Fibroblast of lung (primary cell): ENCODE measurements around the gene EEF1A2. TPM values are rescaled to one million over a fixed set of nuclear protein-coding genes. Genes with fewer than 3 reads are reported as not detected.

Source experiments
- DNase-seq, 2 donors: peaks; one replicate each; pipeline versions ENCODE4 v3.0.0 to v3.0.0-alpha.2; 2010; ENCODE audit warnings: low read depth in 2 of 2
- H2AFZ ChIP-seq: 2 replicates; pipeline ENCODE4 v1.5.1; 2012; ENCODE audit warnings: low read length, control low read depth, inconsistent platforms
- H3K27ac ChIP-seq: 2 replicates; pipeline ENCODE4 v1.5.1; 2011; ENCODE audit warnings: low read length, control low read depth; ENCODE audit not compliant: insufficient read depth
- H3K27me3 ChIP-seq: 2 replicates; pipeline ENCODE4 v1.5.1; 2011; ENCODE audit warnings: mild to moderate bottlenecking, low read length; ENCODE audit not compliant: control insufficient read depth, insufficient read depth
- H3K36me3 ChIP-seq: 2 replicates; pipeline ENCODE4 v1.5.1; 2011; ENCODE audit warnings: low read length; ENCODE audit not compliant: control insufficient read depth, insufficient read depth
- H3K4me1 ChIP-seq: 2 replicates; pipeline ENCODE4 v1.5.1; 2011; ENCODE audit warnings: low read length; ENCODE audit not compliant: control insufficient read depth, insufficient read depth; ENCODE audit errors: extremely low read depth
- H3K4me2 ChIP-seq: 2 replicates; pipeline ENCODE4 v1.5.1; 2011; ENCODE audit warnings: low read length, control low read depth; ENCODE audit not compliant: insufficient read depth; ENCODE audit errors: extremely low read depth
- H3K4me3 ChIP-seq, 4 experiments: fragments of 200-600 bp in 1 of 4; sonication (generic) in 1 of 4; replicated peaks in 1 of 4; 2 replicates each; pipeline ENCODE4 v1.5.1; 2011 to 2016; ENCODE audit warnings: low read length in 4 of 4, low read depth in 3 of 4, mild to moderate bottlenecking in 3 of 4, control low read depth in 2 of 4, inconsistent platforms in 1 of 4, mixed read lengths in 1 of 4; ENCODE audit not compliant: insufficient read depth in 1 of 4; ENCODE audit errors: control extremely low read depth in 1 of 4
- H3K79me2 ChIP-seq: 2 replicates; pipeline ENCODE4 v1.5.1; 2012; ENCODE audit warnings: mild to moderate bottlenecking, low read length, inconsistent platforms; ENCODE audit not compliant: control insufficient read depth, insufficient read depth
- H3K9ac ChIP-seq: 2 replicates; pipeline ENCODE4 v1.5.1; 2011; ENCODE audit warnings: mild to moderate bottlenecking, low read length, control low read depth; ENCODE audit not compliant: insufficient read depth
- H3K9me3 ChIP-seq: 2 replicates; pipeline ENCODE4 v1.5.1; 2012; ENCODE audit warnings: low read depth, low read length; ENCODE audit not compliant: control insufficient read depth, insufficient read depth
- H4K20me1 ChIP-seq: 2 replicates; pipeline ENCODE4 v1.5.1; 2011; ENCODE audit warnings: low read length; ENCODE audit not compliant: control insufficient read depth, insufficient read depth; ENCODE audit errors: extremely low read depth
- CTCF ChIP-seq, 2 donors: IDR thresholded peaks in 1 of 2; conservative IDR thresholded peaks in 1 of 2; 1 replicate in 1 of 2; 2 replicates in 1 of 2; pipeline ENCODE4 v1.5.1; 2011 to 2012; ENCODE audit warnings: low read length in 2 of 2, control low read depth in 1 of 2, inconsistent platforms in 1 of 2, low read depth in 1 of 2, mild to moderate bottlenecking in 1 of 2
- EZH2 ChIP-seq: IDR thresholded peaks from 2 replicates; pipeline ENCODE4 v1.5.1; 2012; ENCODE audit warnings: low read length, control low read depth, mild to moderate bottlenecking; ENCODE audit errors: missing control alignments
- polyA plus RNA-seq, 2 donors: library from polyadenylated mRNA; depleted of rRNA in 1 of 2; stranded (reverse) in 1 of 2; unstranded in 1 of 2; fragments of >200 nt; gene quantifications; 2 replicates each; pipeline ENCODE4 v1.2.1, GENCODE V29; 2011 to 2012; ENCODE audit warnings: missing spikeins in 1 of 2
- total RNA-seq: library from RNA; depleted of rRNA; stranded (reverse); fragments of >200 nt; gene quantifications from 2 replicates; pipeline ENCODE4 v1.2.1, GENCODE V29; 2014

EEF1A2 gene
- total and polyA plus RNA-seq, 2 donors (not counting 1 experiment from before 2014, with no cell fraction given): 0.16 to 1.7 TPM

- Histone ChIP-seq H3K36me3 (no peaks in the 10 kb centered on the region), H2AFZ (no peak overlapping the region), H3K4me3 (no peak overlapping the region), H3K9ac (no peak overlapping the region), H4K20me1 (no peaks in the 10 kb centered on the region), H3K27ac (no peak overlapping the region), H3K79me2 (no peaks in the 10 kb centered on the region), H3K27me3 (peaks cover 7% of the 10 kb centered on the region), H3K4me2 (no peak overlapping the region), H3K4me1 (no peaks in the 10 kb centered on the region), H3K9me3 (no peaks in the 10 kb centered on the region)
- no peak for DNase-seq
- no peak for TF ChIP-seq CTCF (conservative IDR thresholded peaks at IDR 0.05 in 1 of 2, IDR thresholded peaks at IDR 0.05 in 1 of 2; ENCODE audit: low read depth in 1 of 2, low read length in 2 of 2)
- TF ChIP-seq EZH2: no peak
Measured at GRCh38 chr20:63491635-63492230, 7.2 kb downstream of the EEF1A2 start.

DNA sequence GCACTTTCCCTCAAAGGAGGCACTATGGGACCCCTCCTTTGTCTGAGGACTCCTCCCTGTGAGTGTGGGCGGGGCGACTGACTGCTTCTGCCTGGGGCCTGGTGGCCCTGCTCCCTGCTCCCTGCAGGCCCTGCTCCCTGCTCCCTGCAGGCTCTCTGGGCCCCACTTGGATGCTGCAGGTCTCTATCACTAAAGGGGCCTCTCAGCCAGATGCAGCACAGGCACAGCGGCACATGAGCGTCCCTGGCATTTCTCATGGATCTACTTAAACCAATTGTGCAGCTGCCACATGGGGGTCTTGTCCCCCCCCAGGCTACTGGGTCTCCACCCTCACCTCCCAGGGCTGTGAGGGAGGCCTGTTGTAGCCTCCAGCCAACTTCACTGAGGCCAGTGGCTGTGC lies 7.8 kb downstream of the EEF1A2 start:
- H3K36me3 ChIP-seq: no peaks in the 10 kb centered on the region
- TF ChIP-seq CTCF (conservative IDR thresholded peaks at IDR 0.05 in 1 of 2, IDR thresholded peaks at IDR 0.05 in 1 of 2; ENCODE audit: low read depth in 1 of 2, low read length in 2 of 2) (no peak), EZH2 (no peak)
- H3K79me2 ChIP-seq: no peaks in the 10 kb centered on the region
- H3K27me3 ChIP-seq: peaks cover 7% of the 10 kb centered on the region
- no peak overlapping the region for H3K4me2 ChIP-seq
- H3K27ac ChIP-seq: no peak overlapping the region
- H3K9me3 ChIP-seq: no peaks in the 10 kb centered on the region
- no peak overlapping the region for H2AFZ ChIP-seq
- no peak overlapping the region for H3K4me3 ChIP-seq
- no peak overlapping the region for H3K9ac ChIP-seq
- H4K20me1 ChIP-seq: no peaks in the 10 kb centered on the region
- no peak for DNase-seq
- H3K4me1 ChIP-seq: no peaks in the 10 kb centered on the region

DNA sequence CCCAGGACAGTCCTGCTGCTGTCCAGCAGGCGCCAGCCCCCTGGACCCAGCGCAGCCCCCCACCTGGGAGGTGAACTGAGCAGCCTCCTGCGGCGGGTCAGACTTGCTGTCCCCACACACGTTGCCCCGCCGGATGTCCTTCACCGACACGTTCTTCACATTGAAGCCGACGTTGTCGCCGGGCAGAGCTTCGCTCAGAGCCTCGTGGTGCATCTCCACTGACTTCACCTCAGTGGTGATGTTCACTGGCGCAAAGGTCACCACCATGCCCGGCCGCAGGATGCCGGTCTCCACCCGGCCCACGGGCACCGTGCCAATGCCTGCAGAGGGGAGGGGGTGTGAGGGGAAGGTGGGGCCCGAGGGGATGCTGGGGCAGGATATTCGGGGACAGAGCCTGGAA lies 8.5 kb downstream of the EEF1A2 start:
- H3K9me3 ChIP-seq: no peaks in the 10 kb centered on the region
- H3K27me3 ChIP-seq: peaks cover 7% of the 10 kb centered on the region
- H3K79me2 ChIP-seq: no peaks in the 10 kb centered on the region
- no peak overlapping the region for H3K27ac ChIP-seq
- TF ChIP-seq EZH2 (no peak), CTCF (conservative IDR thresholded peaks at IDR 0.05 in 1 of 2, IDR thresholded peaks at IDR 0.05 in 1 of 2; ENCODE audit: low read depth in 1 of 2, low read length in 2 of 2) (no peak)
- H3K4me3 ChIP-seq: no peak overlapping the region
- no peak overlapping the region for H3K9ac ChIP-seq
- no peak overlapping the region for H2AFZ ChIP-seq
- H3K4me1 ChIP-seq: no peaks in the 10 kb centered on the region
- no peak overlapping the region for H3K4me2 ChIP-seq
- DNase-seq: no peak
- H4K20me1 ChIP-seq: no peaks in the 10 kb centered on the region
- no peaks in the 10 kb centered on the region for H3K36me3 ChIP-seq
